ENCODE measurements around the gene CRX.

DNA sequence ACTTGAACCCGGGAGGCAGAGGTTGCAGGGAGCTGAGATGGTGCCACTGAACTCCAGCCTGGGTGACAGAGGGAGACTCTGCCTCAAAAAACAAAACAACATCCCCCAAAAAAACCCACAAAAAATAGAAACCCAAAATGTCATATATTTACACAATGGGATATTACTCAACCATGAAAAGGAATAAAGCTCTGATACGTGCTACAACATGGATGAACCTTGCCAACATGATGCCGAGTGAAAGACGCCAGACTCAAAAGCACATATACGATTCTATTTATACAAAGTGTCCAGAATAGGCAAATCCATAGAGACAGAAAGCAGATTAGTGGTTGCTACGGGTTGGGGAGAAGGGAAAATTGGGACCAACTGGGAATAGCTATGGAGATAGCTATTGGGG lies 15.3 kb upstream of the CRX start:
- TF ChIP-seq, protein P1, sequence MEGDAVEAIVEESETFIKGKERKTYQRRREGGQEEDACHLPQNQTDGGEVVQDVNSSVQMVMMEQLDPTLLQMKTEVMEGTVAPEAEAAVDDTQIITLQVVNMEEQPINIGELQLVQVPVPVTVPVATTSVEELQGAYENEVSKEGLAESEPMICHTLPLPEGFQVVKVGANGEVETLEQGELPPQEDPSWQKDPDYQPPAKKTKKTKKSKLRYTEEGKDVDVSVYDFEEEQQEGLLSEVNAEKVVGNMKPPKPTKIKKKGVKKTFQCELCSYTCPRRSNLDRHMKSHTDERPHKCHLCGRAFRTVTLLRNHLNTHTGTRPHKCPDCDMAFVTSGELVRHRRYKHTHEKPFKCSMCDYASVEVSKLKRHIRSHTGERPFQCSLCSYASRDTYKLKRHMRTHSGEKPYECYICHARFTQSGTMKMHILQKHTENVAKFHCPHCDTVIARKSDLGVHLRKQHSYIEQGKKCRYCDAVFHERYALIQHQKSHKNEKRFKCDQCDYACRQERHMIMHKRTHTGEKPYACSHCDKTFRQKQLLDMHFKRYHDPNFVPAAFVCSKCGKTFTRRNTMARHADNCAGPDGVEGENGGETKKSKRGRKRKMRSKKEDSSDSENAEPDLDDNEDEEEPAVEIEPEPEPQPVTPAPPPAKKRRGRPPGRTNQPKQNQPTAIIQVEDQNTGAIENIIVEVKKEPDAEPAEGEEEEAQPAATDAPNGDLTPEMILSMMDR (IDR thresholded peaks at IDR 0.05) = no peak
- TF ChIP-seq POLR2A (IDR thresholded peaks at IDR 0.05) = no peak

All from prostate gland (tissue), 2 donors.